K562 (cell line): ENCODE results near the gene CLPSL1. TPM values are rescaled to one million over a fixed set of nuclear protein-coding genes. Genes with fewer than 3 reads are reported as not detected.

Experiments
- ELF1 ChIP-seq: fragments of 200-800 bp; sonication (Bioruptor generic); IDR thresholded peaks from 2 replicates; pipeline ENCODE4 v1.6.1; 2016; ENCODE audit warnings: missing genetic modification characterization, missing compliant biosample characterization
- LCOR ChIP-seq: sonication (generic); formaldehyde crosslinking; IDR thresholded peaks from 2 replicates; pipeline ENCODE4 v1.8.0; 2022; ENCODE audit warnings: mild to moderate bottlenecking, missing genetic modification reagents
- ZNF79 ChIP-seq: fragments of 250-450 bp; sonication (Bioruptor Pico); IDR thresholded peaks from 2 replicates; pipeline ENCODE4 v1.4.0; 2020; ENCODE audit warnings: low read depth, mild to moderate bottlenecking, moderate library complexity
- polyA plus RNA-seq, 8 experiments: library from polyadenylated mRNA; depleted of rRNA in 4 of 8; stranded (reverse) in 5 of 8; unstranded in 3 of 8; fragments of >200 nt; fragmentation: Nextera tagmentation in 2 of 8; fragmentation: Illumina TruSeq in 1 of 8; extraction: Ambion mirVana in 2 of 8; extraction: Trizol in 1 of 8; gene quantifications; 2 replicates each; pipeline versions ENCODE4 v1.2.1 to v1.2.3, GENCODE V29; 2011 to 2014; ENCODE audit warnings: inconsistent platforms in 1 of 8, missing spikeins in 1 of 8
- total RNA-seq, 7 experiments: library from RNA; depleted of rRNA in 6 of 7; stranded (reverse); fragments of >200 nt in 6 of 7; fragmentation: Illumina TruSeq in 2 of 7; extraction: Trizol in 2 of 7; gene quantifications; 2 replicates each; pipeline versions ENCODE4 v1.2.1 to v1.2.3, GENCODE V29; 2011 to 2021; ENCODE audit warnings: low replicate concordance in 1 of 7
- TF ChIP-seq, protein P1 (sequence below): fragments of 450-650 bp; IDR thresholded peaks from 2 replicates; pipeline ENCODE4 v1.6.1; 2016; ENCODE audit warnings: low read depth, mild to moderate bottlenecking, moderate library complexity
- TF ChIP-seq, protein P2 (sequence below), 2 experiments: fragments of 450-650 bp; IDR thresholded peaks; 2 replicates each; pipeline ENCODE4 v1.6.1; 2016; ENCODE audit warnings: mild to moderate bottlenecking in 2 of 2, borderline replicate concordance in 1 of 2, low read depth in 1 of 2, moderate library complexity in 1 of 2

Gene CLPSL1
- total and polyA plus RNA-seq, 9 of the 15 experiments (the other 6 are each of a cell fraction or from before 2014, with no cell fraction given), result not detected

DNA sequence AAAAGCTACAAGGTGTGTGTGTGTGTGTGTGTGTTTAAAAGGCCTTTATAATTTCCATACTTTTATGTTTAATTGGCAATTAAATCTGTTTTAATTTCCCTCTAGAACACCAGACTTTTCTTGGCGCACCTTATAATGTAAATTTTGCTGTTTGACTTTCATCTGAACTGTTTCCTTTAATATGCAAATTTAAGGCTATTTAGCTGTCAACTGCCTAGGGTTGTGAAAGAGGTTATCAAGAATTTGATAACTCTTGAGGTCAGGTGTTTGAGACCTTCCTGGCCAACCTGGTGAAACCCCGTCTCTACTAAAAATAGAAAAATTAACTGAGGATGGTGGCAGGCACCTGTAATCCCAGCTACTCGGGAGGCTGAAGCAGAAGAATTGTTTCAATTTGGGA is 20.3 kb downstream of the CLPSL1 start (continued):
- TF ChIP-seq, protein P1, sequence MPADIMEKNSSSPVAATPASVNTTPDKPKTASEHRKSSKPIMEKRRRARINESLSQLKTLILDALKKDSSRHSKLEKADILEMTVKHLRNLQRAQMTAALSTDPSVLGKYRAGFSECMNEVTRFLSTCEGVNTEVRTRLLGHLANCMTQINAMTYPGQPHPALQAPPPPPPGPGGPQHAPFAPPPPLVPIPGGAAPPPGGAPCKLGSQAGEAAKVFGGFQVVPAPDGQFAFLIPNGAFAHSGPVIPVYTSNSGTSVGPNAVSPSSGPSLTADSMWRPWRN, result no peak
- TF ChIP-seq ELF1 (no peak), ZNF79 (CRISPR knock-in tag) (no peak), LCOR (CRISPR knock-in tag) (no peak)
- TF ChIP-seq, protein P2, sequence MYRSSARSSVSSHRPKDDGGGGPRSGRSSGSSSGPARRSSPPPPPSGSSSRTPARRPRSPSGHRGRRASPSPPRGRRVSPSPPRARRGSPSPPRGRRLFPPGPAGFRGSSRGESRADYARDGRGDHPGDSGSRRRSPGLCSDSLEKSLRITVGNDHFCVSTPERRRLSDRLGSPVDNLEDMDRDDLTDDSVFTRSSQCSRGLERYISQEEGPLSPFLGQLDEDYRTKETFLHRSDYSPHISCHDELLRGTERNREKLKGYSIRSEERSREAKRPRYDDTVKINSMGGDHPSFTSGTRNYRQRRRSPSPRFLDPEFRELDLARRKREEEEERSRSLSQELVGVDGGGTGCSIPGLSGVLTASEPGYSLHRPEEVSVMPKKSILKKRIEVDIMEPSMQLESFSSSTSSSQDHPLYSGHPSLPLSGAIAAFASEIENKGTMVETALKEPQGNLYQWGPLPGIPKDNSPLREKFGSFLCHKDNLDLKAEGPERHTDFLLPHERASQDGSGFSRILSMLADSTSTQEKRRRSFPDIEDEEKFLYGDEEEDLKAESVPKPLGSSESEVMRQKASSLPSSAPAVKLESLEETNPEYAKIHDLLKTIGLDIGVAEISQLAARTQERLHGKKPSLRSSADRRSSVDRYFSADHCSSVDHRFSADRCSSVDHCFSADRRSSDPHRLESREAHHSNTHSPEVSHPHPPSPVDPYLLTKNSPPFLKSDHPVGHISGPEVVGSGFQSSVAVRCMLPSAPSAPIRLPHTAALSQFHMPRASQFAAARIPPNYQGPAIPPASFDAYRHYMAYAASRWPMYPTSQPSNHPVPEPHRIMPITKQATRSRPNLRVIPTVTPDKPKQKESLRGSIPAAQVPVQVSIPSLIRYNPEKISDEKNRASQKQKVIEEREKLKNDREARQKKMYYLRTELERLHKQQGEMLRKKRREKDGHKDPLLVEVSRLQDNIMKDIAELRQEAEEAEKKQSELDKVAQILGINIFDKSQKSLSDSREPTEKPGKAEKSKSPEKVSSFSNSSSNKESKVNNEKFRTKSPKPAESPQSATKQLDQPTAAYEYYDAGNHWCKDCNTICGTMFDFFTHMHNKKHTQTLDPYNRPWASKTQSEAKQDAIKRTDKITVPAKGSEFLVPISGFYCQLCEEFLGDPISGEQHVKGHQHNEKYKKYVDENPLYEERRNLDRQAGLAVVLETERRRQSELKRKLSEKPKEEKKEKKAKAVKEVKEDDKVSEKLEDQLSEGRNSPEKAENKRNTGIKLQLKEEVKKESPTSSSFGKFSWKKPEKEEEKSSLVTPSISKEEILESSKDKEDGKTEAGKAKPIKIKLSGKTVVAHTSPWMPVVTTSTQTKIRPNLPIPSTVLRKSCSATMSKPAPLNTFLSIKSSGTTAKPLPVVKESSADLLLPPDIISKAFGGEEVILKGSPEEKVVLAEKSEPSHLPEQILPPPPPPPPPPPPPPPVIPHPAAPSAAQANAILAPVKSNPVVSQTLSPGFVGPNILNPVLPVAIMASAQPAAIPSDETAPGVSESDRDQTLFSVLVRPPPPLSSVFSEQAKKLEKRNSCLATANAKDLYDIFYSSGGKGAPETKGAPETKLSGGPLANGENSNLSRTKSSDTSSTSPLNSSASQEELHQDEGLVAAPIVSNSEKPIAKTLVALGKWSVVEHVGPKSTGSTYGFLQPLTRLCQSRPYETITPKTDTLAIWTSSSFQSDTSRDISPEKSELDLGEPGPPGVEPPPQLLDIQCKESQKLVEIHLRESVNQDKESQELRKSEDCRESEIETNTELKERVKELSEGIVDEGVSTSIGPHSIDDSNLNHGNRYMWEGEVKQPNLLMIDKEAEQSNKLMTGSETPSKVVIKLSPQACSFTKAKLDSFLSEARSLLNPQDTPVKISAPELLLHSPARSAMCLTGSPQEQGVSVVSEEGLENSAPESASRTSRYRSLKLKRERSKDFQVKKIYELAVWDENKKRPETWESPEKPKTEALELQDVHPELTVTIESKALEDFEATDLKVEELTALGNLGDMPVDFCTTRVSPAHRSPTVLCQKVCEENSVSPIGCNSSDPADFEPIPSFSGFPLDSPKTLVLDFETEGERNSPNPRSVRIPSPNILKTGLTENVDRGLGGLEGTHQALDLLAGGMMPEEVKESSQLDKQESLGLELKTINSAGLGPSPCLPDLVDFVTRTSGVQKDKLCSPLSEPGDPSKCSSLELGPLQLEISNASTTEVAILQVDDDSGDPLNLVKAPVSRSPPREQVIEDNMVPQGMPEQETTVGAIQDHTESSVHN (IDR thresholded peaks at IDR 0.05; ENCODE audit: borderline replicate concordance in 1 of 2, low read depth in 1 of 2), result no peak
